ENCODE measurements around the gene SLC17A9. TPM values are rescaled to one million over a fixed set of nuclear protein-coding genes. Genes with fewer than 3 reads are reported as not detected.

SLC17A9 gene
- total RNA-seq, 1 donor from 2014 or later: 12.4 TPM

- Histone ChIP-seq H3K4me1 (ENCODE audit: insufficient read depth, low read length) (peaks cover 13% of the 10 kb centered on the region), H3K4me2 (ENCODE audit: low read length) (no peak overlapping the region), H3K9ac (ENCODE audit: low read length) (no peak overlapping the region), H4K20me1 (ENCODE audit: insufficient read depth, low read length) (peaks cover 100% of the 10 kb centered on the region), H3K4me3 (ENCODE audit: insufficient read depth, low read depth, low read length) (no peak overlapping the region), H3K36me3 (ENCODE audit: insufficient read depth, low read length) (peaks cover 36% of the 10 kb centered on the region), H3K79me2 (ENCODE audit: insufficient read depth, low read length) (peaks cover 99% of the 10 kb centered on the region), H2AFZ (ENCODE audit: low read depth, low read length) (no peak overlapping the region), H3K27me3 (ENCODE audit: insufficient read depth, low read length) (no peaks in the 10 kb centered on the region), H3K27ac (ENCODE audit: low read depth, low read length) (no peak overlapping the region), H3K9me3 (ENCODE audit: insufficient read depth, low read depth, low read length) (no peaks in the 10 kb centered on the region)
- Mint-ChIP-seq H3K27ac (ENCODE audit: unreplicated experiment) (no peak overlapping the region), H3K4me1 (ENCODE audit: low read depth, unreplicated experiment) (peaks cover 20% of the 10 kb centered on the region), H3K4me3 (ENCODE audit: unreplicated experiment) (no peak overlapping the region), H3K9me3 (ENCODE audit: unreplicated experiment) (no peaks in the 10 kb centered on the region), H3K36me3 (ENCODE audit: low read depth, unreplicated experiment) (peaks cover 9% of the 10 kb centered on the region), H3K27me3 (ENCODE audit: low read depth, unreplicated experiment) (no peaks in the 10 kb centered on the region)
- no peak for FAIRE-seq
- DNase-seq (ENCODE audit: low read depth): no peak
- no peak for TF ChIP-seq EZH2 (IDR thresholded peaks at IDR 0.05; ENCODE audit: insufficient read depth, low read length)
- no peak for TF ChIP-seq CTCF (IDR thresholded peaks at IDR 0.05; ENCODE audit: insufficient read depth, low read depth, low read length)
These were observed 40.7 kb upstream of the SLC17A9 start for GRCh38 chr20:62911701-62912280.

GRCh38 chr20:62913043-62913630 is 39.4 kb upstream of the SLC17A9 start:
- DNase-seq (ENCODE audit: low read depth) (no peak), FAIRE-seq (no peak)
- Histone ChIP-seq H3K4me2 (ENCODE audit: low read length) (no peak overlapping the region), H3K9me3 (ENCODE audit: insufficient read depth, low read depth, low read length) (no peaks in the 10 kb centered on the region), H3K36me3 (ENCODE audit: insufficient read depth, low read length) (peaks cover 31% of the 10 kb centered on the region), H3K79me2 (ENCODE audit: insufficient read depth, low read length) (peaks cover 100% of the 10 kb centered on the region), H3K27ac (ENCODE audit: low read depth, low read length) (no peak overlapping the region), H3K4me3 (ENCODE audit: insufficient read depth, low read depth, low read length) (no peak overlapping the region), H3K9ac (ENCODE audit: low read length) (no peak overlapping the region), H4K20me1 (ENCODE audit: insufficient read depth, low read length) (peaks cover 100% of the 10 kb centered on the region), H3K4me1 (ENCODE audit: insufficient read depth, low read length) (peaks cover 8% of the 10 kb centered on the region), H2AFZ (ENCODE audit: low read depth, low read length) (no peak overlapping the region), H3K27me3 (ENCODE audit: insufficient read depth, low read length) (no peaks in the 10 kb centered on the region)
- H3K36me3 Mint-ChIP-seq (ENCODE audit: low read depth, unreplicated experiment): peaks cover 4% of the 10 kb centered on the region
- peaks cover 32% of the 10 kb centered on the region for H3K4me1 Mint-ChIP-seq (ENCODE audit: low read depth, unreplicated experiment)
- H3K27ac Mint-ChIP-seq (ENCODE audit: unreplicated experiment): no peak overlapping the region
- no peaks in the 10 kb centered on the region for H3K9me3 Mint-ChIP-seq (ENCODE audit: unreplicated experiment)
- H3K4me3 Mint-ChIP-seq (ENCODE audit: unreplicated experiment): peak overlapping the region; percentile 45
- no peaks in the 10 kb centered on the region for H3K27me3 Mint-ChIP-seq (ENCODE audit: low read depth, unreplicated experiment)
- TF ChIP-seq EZH2 (IDR thresholded peaks at IDR 0.05; ENCODE audit: insufficient read depth, low read length) (no peak), CTCF (IDR thresholded peaks at IDR 0.05; ENCODE audit: insufficient read depth, low read depth, low read length) (no peak)

GRCh38 chr20:62914436-62914835 is 38.1 kb upstream of the SLC17A9 start:
- H3K27ac Mint-ChIP-seq (ENCODE audit: unreplicated experiment): peak overlapping the region; percentile 14
- Histone ChIP-seq H3K27ac (ENCODE audit: low read depth, low read length) (peak overlapping the region; percentile 35), H3K36me3 (ENCODE audit: insufficient read depth, low read length) (peaks cover 24% of the 10 kb centered on the region), H3K9me3 (ENCODE audit: insufficient read depth, low read depth, low read length) (no peaks in the 10 kb centered on the region), H3K9ac (ENCODE audit: low read length) (no peak overlapping the region), H4K20me1 (ENCODE audit: insufficient read depth, low read length) (peaks cover 100% of the 10 kb centered on the region), H2AFZ (ENCODE audit: low read depth, low read length) (no peak overlapping the region), H3K4me3 (ENCODE audit: insufficient read depth, low read depth, low read length) (no peak overlapping the region), H3K4me1 (ENCODE audit: insufficient read depth, low read length) (peaks cover 8% of the 10 kb centered on the region), H3K27me3 (ENCODE audit: insufficient read depth, low read length) (no peaks in the 10 kb centered on the region), H3K79me2 (ENCODE audit: insufficient read depth, low read length) (peaks cover 100% of the 10 kb centered on the region), H3K4me2 (ENCODE audit: low read length) (no peak overlapping the region)
- H3K4me1 Mint-ChIP-seq (ENCODE audit: low read depth, unreplicated experiment): peaks cover 36% of the 10 kb centered on the region
- TF ChIP-seq EZH2 (IDR thresholded peaks at IDR 0.05; ENCODE audit: insufficient read depth, low read length) (no peak), CTCF (IDR thresholded peaks at IDR 0.05; ENCODE audit: insufficient read depth, low read depth, low read length) (no peak)
- no peak for DNase-seq (ENCODE audit: low read depth)
- FAIRE-seq: no peak
- H3K27me3 Mint-ChIP-seq (ENCODE audit: low read depth, unreplicated experiment): no peaks in the 10 kb centered on the region
- H3K9me3 Mint-ChIP-seq (ENCODE audit: unreplicated experiment): no peaks in the 10 kb centered on the region
- H3K36me3 Mint-ChIP-seq (ENCODE audit: low read depth, unreplicated experiment): peaks cover 2% of the 10 kb centered on the region
- H3K4me3 Mint-ChIP-seq (ENCODE audit: unreplicated experiment): no peak overlapping the region
